Peyer's patch (tissue), 4 donors: ENCODE measurements around the gene DOCK2.

ENCODE experiments used
- CTCF ChIP-seq, 6 experiments: fragments of 450-650 bp in 4 of 6; fragments of 200-600 bp in 2 of 6; sonication (generic) in 1 of 6; IDR thresholded peaks; one replicate each; pipeline ENCODE4 v1.5.1; 2017 to 2019; ENCODE audit warnings: antibody characterized with exemption in 6 of 6, mild to moderate bottlenecking in 3 of 6, moderate library complexity in 1 of 6
- POLR2A ChIP-seq, 2 donors: fragments of 450-650 bp; IDR thresholded peaks; one replicate each; pipeline ENCODE4 v1.5.1; 2017; ENCODE audit warnings: antibody characterized with exemption in 2 of 2, mild to moderate bottlenecking in 2 of 2, moderate library complexity in 2 of 2

GRCh38 chr5:169599451-169599850, 37.6 kb upstream of the DOCK2 start:
- no peak for TF ChIP-seq CTCF (IDR thresholded peaks at IDR 0.05)
- no peak for TF ChIP-seq POLR2A (IDR thresholded peaks at IDR 0.05)
